Sciatic nerve (tissue), 2 donors: ENCODE measurements around the gene AMER3. TPM values are rescaled to one million over a fixed set of nuclear protein-coding genes. Genes with fewer than 3 reads are reported as not detected.
A peak's percentile ranks its signal among the peaks of the same experiment; 100 is the strongest.

Experiments
- ATAC-seq: fragments of 200-7000 bp; cut with Tn5 transposase; one replicate; pipeline ENCODE4 v1.9.1; 2020; ENCODE audit warnings: mild to moderate bottlenecking, moderate library complexity
- DNase-seq: peaks from one replicate; pipeline ENCODE4 v3.0.0-alpha.2; 2020; ENCODE audit warnings: low spot score
- intact Hi-C: fragments of 100-400 bp; cut with DNase I; formaldehyde crosslinking; loops from one replicate; pipeline ENCODE4 v1.14.2; 2022
- total RNA-seq: library from RNA; stranded (reverse); fragmentation: NEBNext Ultra II Directional; extraction: Animal tissue kit (Norgen Biotek cat#: 25700); gene quantifications from one replicate; pipeline ENCODE4 v1.2.1, GENCODE V29; 2021
- donor health status: DM: no; HTN: no; CAD: no.
- donor health status: DM: no; HTN: no; CAD: no.

Gene AMER3
- total RNA-seq, 1 donor from 2014 or later = not detected

DNA sequence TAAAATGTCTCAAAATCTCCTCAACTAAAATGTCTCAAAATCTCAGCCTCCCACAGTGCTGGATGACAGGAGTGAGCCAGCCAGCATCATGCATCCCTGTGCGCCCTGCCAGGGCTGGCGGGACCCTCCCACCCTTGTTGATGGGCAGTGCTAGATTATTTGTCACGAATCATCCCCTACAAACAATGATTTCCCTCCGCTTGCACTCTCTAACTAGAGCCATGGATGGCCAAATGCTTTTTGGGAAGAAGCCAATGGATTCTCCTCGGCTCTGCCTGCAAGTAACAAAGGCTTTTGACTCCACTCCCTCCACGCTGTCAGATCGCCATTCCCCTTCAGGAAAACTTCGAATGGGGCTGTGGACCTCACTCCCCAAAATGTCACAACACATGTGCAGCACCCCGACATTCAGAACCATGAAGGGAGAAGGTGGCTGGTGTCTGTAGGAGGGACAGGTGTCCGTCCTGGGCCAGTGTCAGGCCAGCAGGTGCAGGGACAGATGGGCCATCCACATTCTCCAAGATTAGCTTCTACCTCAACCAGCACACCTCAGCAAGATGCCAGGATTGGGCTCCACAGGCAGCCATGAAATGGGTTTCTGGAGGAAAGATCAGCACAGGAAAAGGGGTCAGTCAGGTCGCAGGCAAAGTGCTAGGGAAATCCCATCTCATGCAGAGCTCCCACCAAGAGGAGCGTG lies 11.5 kb downstream of the AMER3 start:
- intact Hi-C loops = no loop called here
- ATAC-seq (no peak), DNase-seq (peak; percentile 8)

DNA sequence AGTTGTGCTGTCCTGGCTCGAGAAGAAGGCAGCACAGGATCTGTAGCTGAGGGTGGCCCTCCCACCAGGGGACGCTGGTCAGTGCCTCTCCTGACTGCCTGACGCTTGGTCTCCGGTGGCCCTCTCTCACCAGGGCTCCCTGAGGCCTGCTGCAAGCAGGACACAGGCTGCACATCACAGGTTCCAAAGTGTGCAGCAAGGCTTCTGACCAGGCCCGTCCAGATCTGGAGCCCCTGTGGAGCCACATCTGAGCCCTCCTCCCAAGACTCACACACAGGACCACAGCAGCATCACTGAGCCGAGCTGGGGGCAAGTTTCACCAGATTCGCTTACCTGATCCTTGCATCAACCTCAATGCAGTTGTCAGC lies 12.1 kb downstream of the AMER3 start:
- intact Hi-C loops = no loop called here
- ATAC-seq (no peak), DNase-seq (peak; percentile 23)

DNA sequence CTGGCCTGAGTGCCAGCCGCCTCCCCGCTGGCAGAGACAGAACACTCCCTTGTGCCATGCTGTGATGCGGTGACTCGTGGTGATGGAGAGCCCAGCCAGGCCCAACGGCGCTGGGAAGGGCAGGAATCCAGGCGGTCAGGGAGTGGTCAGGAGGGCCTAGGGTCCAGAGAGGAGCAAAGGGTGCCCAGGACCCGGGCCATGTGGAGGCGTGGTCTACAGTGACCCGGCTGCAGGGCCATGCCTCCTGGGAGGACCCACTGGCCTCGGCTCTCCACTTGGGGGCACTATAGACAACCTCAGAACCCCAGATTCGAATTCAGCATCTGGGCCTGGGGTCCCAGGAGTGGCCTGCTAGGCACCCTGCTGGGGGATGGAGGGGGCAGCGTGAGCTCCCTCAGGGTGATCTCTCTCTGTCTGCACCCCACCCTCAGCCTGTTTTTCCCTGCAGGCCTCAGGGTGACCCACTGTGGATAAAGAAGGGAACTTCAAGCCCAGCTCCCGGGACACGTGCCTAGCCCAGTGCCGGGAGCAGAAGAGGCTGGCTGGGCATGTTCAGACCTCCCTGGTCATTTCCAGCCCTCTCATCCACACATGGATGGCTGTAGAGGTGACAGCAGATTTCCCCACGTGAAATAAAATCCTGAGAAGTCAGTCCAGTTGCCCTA lies 13.0 kb downstream of the AMER3 start:
- ATAC-seq (no peak), DNase-seq (peak; percentile 39)
- intact Hi-C loops = no loop called here

DNA sequence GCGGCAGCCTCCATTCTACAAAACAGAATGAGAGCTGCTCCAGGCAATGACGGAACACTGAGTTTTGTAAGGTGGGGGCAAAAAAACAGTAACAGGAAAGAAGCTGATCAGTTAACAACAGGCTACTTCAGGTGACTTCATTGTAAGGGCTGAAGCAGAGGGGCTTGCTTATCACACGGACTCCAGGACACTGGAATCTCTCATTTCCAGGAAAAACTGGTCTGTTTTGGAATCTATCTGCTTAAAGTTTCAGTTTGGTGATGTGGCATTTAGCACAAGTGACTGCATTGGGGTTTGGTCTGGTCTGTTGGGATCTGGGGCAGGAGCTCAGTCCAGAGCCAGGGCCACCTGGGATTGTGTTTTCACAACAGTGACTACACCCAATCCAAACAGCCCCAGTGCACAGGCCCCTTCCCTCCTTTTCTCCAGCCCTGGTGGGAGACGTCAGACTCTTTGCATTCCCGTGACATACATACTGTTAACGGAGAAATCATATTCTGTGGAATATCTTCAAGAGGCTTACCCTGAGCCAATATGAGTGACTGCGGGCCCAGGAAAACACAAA lies 14.1 kb downstream of the AMER3 start:
- DNase-seq = no peak
- intact Hi-C loops = no loop called here
- no peak for ATAC-seq

DNA sequence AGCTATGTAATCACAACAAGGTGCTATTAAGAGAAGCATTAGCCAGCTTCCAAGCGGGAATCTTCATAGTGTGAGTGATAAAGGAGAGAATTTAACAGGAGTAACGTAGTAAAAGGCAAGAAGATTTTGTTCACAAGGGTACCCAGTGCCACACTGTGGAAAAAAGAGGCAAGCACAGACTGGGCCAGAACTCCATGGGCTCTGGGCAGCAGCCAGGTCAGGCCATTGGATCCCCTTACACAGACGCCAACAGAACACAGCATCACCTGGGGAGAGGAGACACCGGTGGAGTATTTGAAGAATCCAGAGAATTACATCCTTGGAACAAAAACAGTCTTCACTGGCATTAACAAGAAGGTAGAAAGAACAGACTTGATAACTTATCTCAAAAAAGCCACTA lies 21.2 kb downstream of the AMER3 start:
- no peak for ATAC-seq
- no peak for DNase-seq

DNA sequence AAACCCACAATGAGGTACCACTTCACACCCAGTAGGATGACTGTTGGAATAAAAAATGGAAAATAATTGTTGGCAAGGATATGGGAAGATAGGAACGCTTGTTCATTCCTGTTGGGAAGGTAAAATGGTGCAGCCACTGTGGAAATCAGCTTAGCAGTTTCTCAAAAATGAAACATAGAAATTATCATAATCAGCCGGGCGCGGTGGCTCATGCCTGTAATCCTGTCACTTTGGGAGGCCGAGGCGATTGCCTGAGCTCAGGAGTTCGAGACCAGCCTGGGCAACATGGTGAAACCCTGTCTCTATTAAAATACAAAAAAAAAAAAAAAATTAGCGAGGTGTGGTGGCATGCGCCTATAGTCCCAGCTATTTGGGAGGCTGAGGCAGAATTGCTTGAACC lies 23.4 kb downstream of the AMER3 start:
- intact Hi-C loops = no loop called here
- ATAC-seq (no peak), DNase-seq (no peak)

More for the DNA sequence above, 21.2 kb downstream of the AMER3 start:
- intact Hi-C loops = no loop called here

DNA sequence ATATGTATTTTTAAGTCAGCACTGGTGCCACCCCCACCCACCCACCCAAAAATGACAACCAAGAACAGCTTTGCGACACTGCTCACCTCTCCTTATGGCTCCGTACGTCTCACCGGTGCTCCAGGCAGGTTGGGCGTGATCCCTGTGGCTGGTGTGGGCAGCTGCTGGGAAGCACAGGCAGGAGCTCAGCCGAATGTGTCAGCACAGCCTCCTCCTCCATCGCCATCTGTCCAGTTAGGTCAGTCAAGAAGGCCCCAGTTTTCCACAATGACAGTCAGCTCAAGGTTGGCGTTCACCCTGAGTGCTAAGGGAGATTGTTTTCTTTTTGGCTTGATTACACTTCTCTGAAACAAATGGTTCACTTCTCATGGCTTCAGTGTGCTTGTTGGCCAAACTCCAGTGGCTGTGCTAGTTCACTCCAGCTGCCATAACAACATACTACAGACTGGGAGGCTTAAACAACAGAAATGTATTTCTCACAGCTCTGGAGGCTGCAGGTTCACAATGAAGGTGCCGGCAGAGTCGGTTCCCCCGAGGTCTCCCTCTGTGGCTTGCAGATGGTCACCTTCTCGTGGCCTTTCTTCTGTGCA lies 30.2 kb downstream of the AMER3 start:
- intact Hi-C loops = no loop called here
- no peak for ATAC-seq
- DNase-seq = no peak

DNA sequence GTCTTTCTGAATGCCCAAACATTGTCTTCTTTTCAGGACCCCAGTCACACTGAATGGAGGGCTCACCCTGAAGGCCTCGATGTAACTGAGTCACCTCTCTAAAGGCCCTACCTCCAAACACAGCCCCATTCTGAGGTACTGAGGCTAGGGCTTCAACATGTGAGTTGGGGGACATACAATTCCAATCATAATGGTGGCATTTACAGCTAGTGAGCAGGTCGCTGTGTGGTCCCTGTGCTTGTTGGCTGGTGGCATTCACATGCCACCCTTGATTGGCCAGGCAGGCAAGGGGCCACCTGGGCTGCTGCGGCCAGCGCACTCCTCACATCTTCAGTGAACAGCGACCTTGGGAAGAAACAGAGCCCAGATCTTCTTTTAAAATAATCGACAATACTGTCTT lies 30.7 kb downstream of the AMER3 start:
- DNase-seq (no peak), ATAC-seq (no peak)
- intact Hi-C loops = no loop called here

DNA sequence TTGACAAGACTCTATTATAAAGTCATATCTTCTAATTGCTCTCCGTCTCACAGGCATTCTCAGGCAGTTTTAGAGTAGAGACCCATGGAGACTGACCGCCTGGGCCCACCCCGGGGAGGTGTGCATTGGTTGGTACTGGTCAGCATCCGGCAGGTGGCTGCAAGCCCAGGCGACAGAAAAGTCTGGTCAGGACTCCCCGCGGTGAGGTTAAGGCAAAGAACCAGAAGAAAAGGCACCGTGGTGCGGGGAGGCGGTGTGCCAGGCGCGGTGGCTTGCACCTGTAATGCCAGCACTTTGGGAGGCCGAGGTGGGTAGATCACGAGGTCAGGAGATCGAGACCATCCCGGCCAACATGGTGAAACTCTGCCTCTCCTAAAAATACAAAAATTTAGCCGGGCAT lies 32.5 kb downstream of the AMER3 start:
- ATAC-seq (no peak), DNase-seq (no peak)
- intact Hi-C loops = no loop called here

DNA sequence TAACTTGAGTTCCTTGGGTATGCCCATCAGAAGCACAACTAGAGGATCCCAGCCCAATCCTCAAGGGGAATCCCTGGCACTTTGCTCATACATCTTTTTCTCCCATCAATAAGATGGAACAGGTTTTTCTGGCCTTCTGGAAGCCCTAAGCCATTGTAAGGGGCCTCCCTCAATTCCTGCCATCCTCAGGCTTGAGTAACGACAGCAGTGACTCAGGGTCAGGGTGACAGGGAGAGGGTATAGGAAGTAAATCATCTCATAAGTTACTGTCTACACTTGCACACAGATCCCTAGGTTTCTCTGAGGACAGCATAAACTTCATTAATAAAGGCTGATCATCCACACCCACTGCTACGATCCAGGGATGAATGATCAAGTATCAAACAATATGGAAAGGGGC lies 35.0 kb downstream of the AMER3 start:
- ATAC-seq (no peak), DNase-seq (no peak)
- intact Hi-C loops = no loop called here

DNA sequence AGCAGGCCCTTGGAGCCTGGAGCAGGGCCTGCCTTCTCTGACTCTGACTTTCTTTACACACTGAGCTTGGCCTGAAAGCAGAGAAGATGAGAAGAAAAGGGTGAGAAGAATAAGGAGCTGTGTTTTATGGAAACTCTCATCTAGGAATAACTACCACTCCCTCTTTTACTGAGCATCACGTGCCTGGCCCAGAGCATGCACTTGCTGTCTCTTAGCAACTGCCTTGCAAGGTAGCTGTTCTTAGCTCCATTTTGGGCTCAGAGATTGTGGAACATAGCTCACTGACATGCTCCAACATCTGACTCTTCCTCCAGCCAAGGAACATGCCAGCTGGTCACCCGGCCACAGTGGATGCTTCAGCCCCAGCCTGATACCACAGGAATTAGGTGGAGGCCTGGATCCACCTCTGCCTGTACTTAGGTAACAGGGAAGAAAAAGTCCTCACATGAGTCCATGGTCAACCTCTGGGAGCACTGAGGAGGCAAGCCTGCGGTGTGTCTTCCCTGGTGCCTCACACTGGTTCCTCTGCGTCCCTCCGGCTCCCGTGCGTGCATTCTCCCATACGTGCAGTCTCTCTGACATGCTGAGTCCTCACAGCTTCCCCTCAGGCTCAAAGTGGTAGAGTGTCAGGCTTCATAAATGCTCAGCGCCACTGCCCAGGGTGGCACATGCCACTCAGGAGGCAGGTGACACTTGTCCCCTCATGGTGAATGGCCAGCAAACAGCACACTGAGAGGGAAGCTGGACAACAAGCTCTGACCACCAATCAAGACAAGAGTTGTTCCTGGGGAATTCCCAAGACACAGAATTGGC lies 35.7 kb downstream of the AMER3 start:
- DNase-seq = no peak
- intact Hi-C loops = no loop called here
- no peak for ATAC-seq

DNA sequence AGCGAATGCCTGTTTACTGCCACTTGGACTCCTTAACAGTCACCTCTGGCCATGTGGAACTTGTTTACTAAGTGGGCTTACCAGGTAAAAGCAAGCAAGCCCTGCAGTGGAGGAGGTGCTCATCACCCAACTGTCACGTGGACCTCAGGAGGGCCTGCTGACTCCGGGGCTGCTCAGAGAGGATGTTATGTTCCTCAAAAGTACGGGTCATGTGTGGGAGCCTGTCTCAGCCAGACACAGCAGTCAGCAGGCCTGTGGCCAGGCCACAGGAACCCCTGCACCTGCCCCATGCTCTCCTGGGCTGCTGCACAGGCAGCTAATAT lies 36.2 kb downstream of the AMER3 start:
- DNase-seq = no peak
- intact Hi-C loops = no loop called here
- no peak for ATAC-seq

DNA sequence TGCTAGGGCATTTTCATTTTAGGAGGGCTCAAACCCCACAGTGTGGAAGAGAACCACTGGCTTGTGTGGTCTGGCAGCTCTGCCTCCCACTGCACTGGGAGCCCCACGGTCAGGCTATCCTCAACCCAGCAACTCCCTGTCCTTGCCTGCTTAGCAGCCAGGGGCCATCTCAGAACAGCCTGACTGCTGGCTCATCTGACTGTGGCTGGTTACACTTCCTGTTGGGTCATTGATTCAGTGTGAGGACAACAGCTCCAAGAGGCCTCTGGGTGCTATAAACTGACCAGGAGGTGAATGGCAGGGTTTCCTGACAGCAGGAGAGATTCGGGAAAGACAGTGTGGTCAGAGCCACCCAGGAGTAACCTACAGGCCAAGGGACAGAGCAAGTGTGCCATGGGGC lies 40.1 kb downstream of the AMER3 start:
- ATAC-seq = no peak
- intact Hi-C loops = loop anchor here (5.0 kb wide), 1 partner anchor 77 kb away; no protein-coding TSS in a partner anchor

DNA sequence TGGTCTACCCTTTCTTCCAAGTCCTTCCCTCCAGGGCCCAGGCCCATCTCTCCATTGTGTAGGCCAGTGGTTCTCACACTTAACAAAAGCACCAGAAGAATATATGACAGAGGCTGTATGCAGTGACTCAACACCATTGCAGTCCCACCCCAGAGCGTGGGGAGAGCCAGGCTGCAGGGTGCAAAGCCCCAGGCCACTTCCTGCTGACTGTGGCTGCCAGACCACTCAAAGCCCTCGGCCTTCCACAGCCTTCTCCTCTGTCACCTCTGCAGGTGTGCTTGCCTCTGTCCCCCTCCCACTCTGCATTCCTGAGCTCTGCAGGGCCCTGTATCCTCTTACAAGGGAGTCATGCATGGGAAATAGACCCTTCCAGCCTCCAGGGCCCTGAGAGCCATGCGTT lies 41.0 kb downstream of the AMER3 start:
- intact Hi-C loops = loop anchor here (5.0 kb wide), 1 partner anchor 76 kb away; no protein-coding TSS in a partner anchor
- ATAC-seq (no peak), DNase-seq (no peak)

More for the DNA sequence above, 40.1 kb downstream of the AMER3 start:
- DNase-seq = no peak

DNA sequence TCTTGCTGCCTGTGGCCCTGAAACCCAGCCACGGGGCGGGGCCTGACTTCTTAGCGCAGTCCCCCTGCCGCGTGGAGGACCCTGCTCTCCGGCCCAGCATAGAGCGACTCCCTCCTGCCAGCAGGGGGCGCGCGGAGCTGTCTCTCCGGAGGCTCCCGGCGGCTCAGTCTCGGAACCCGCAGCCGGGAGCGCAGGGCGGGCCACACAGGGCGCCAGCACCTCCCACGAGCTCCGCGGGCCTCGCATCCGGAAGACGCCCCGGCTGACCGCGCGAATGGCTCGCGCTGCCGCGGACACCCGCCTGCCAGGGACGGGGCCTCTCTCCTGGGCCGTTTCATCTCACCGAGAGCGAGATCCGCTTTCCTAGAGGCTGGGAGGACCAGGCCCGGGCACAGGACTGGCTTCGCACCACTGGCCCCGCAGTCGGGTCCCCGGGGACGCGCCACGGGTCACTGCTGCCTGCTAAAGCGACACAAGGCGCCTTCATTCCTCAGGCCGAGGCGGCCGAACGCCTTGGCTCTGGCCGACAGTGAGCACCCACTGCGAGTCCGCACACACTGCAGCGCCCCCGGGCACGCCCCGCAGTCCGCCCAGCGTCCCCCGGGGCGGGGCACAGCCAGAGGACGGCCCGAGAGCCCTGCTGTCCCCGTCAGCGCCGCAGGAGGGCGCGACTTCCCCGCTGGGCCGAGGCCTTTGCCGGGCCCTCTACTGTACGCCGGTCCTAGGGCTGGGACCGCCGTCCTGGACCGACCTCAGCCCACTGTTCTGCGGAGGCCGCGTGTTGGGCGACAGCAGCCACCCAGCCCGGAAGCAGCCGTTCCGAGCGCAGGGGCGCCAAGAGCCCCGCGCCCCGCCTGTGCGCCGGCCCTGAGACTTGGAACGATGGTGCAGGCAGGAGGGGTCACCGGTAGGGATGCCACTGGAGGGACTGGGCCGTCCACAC lies 42.4 kb downstream of the AMER3 start:
- intact Hi-C loops = loop anchor here (5.0 kb wide), 1 partner anchor 75 kb away; no protein-coding TSS in a partner anchor
- peak; percentile 95 for ATAC-seq

DNA sequence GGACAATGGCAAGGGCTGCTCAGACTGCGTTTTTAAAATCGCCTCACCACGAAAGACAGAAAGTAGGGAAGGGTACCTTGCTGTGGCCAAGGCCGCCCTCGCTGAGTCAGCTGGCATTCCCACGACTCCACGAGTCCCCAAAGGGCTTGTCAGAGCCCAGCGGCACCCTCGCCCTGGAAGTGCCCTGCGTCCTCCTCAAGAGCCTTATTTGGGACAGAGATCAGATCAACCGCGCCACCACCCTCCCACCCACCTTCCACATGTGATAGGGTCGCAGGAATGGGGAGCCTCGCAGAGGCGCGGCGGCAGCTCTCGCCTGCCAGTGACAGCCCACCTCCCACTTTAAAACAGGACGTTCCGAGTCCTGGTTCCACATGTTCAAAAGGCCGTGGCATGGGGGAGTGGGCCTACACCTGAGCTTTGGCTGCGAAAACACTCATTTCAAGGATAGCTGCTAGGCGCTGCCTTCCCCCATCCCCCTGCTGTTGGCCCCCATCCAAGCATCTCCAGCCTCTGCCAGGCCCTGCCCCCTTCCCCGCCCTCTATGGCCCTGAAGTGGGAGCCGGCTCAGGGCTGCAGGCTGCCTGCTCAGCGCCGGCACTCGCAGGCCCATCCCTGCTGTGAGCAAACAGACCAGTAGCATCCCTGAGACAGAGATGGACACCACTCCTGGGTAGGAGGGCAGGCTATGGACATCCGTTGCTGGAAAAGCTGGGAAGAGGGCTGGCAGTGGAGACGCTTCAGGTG lies 43.3 kb downstream of the AMER3 start:
- intact Hi-C loops = loop anchor here (5.0 kb wide), 1 partner anchor 74 kb away; no protein-coding TSS in a partner anchor
- peak; percentile 77 for DNase-seq
- peak; percentile 65 for ATAC-seq

More for the DNA sequence above, 42.4 kb downstream of the AMER3 start:
- peak; percentile 95 for DNase-seq

DNA sequence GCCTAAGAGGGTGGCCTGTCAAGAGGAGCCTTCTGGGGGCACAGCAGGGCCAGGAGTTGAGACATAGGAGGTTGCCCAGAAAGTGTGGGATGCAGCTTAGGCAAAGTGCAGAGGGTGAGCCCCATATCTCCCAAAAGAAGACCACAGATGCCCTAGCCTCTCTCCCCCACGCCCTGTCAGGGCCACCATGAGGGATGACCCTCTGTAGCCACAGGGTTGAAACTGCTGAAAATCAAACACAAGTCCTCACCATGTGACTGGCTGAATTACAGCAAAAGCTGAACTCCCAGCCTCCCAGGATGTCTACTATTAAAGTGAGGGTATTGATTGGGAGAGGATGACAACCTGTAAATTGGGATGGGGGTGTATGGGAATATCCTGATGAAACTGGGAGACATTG lies 44.0 kb downstream of the AMER3 start:
- intact Hi-C loops = loop anchor here (5.0 kb wide), 1 partner anchor 73 kb away; no protein-coding TSS in a partner anchor
- no peak for ATAC-seq
- no peak for DNase-seq
